Breast epithelium (tissue), 3 donors: ENCODE results near the gene SLC43A1.

Source experiments
- CTCF ChIP-seq, 3 donors: fragments of 450-650 bp; IDR thresholded peaks; one replicate each; pipeline ENCODE4 v1.5.1; 2016 to 2017; ENCODE audit warnings: antibody characterized with exemption in 3 of 3, mild to moderate bottlenecking in 3 of 3, moderate library complexity in 3 of 3
- POLR2A ChIP-seq: fragments of 450-650 bp; IDR thresholded peaks from one replicate; pipeline ENCODE4 v1.6.1; 2016; ENCODE audit warnings: antibody characterized with exemption, mild to moderate bottlenecking, moderate library complexity
- POLR2AphosphoS5 ChIP-seq, 3 donors: sonication (generic); formaldehyde crosslinking; IDR thresholded peaks; one replicate each; pipeline ENCODE4 v1.6.1; 2017; ENCODE audit warnings: antibody characterized with exemption in 3 of 3

GRCh38 chr11:57543593-57543992 is 28.1 kb upstream of the SLC43A1 start:
- TF ChIP-seq CTCF (IDR thresholded peaks at IDR 0.05) (no peak), POLR2AphosphoS5 (IDR thresholded peaks at IDR 0.05) (no peak), POLR2A (no peak)
